K562 (cell line): ENCODE data around the gene GTPBP2. TPM values are rescaled to one million over a fixed set of nuclear protein-coding genes. Genes with fewer than 3 reads are reported as not detected.

Experiments
- JUNB ChIP-seq: fragments of 450-650 bp; formaldehyde crosslinking; conservative IDR thresholded peaks from 2 replicates; pipeline ENCODE4 v1.4.0; 2020; ENCODE audit warnings: mild to moderate bottlenecking
- KDM5B ChIP-seq: fragments of 200-600 bp; sonication (generic); IDR thresholded peaks from 2 replicates; pipeline ENCODE4 v1.6.1; 2012; ENCODE audit warnings: low read depth, mild to moderate bottlenecking, moderate library complexity, low read length, control low read depth, inconsistent platforms; ENCODE audit not compliant: insufficient replicate concordance
- TAF7 ChIP-seq: fragments of 450-650 bp; IDR thresholded peaks from 2 replicates; pipeline ENCODE4 v1.6.1; 2016; ENCODE audit warnings: missing genetic modification characterization, missing compliant biosample characterization
- ZBTB1 ChIP-seq: sonication (generic); formaldehyde crosslinking; IDR thresholded peaks from 2 replicates; pipeline ENCODE4 v1.8.1; 2023; ENCODE audit warnings: missing genetic modification reagents, low read depth, mild to moderate bottlenecking, borderline replicate concordance
- ZNF3 ChIP-seq: fragments of 250-450 bp; sonication (Bioruptor Pico); IDR thresholded peaks from 2 replicates; pipeline ENCODE4 v1.5.0; 2021; ENCODE audit warnings: mild to moderate bottlenecking, moderate library complexity
- polyA plus RNA-seq, 8 experiments: library from polyadenylated mRNA; depleted of rRNA in 4 of 8; stranded (reverse) in 5 of 8; unstranded in 3 of 8; fragments of >200 nt; fragmentation: Nextera tagmentation in 2 of 8; fragmentation: Illumina TruSeq in 1 of 8; extraction: Ambion mirVana in 2 of 8; extraction: Trizol in 1 of 8; gene quantifications; 2 replicates each; pipeline versions ENCODE4 v1.2.1 to v1.2.3, GENCODE V29; 2011 to 2014; ENCODE audit warnings: inconsistent platforms in 1 of 8, missing spikeins in 1 of 8
- total RNA-seq, 7 experiments: library from RNA; depleted of rRNA in 6 of 7; stranded (reverse); fragments of >200 nt in 6 of 7; fragmentation: Illumina TruSeq in 2 of 7; extraction: Trizol in 2 of 7; gene quantifications; 2 replicates each; pipeline versions ENCODE4 v1.2.1 to v1.2.3, GENCODE V29; 2011 to 2021; ENCODE audit warnings: low replicate concordance in 1 of 7
- TF ChIP-seq, protein P1 (sequence below), 2 experiments: fragments of 450-650 bp in 1 of 2; sonication (generic) in 1 of 2; formaldehyde crosslinking in 1 of 2; IDR thresholded peaks; 2 replicates each; pipeline versions ENCODE4 v1.7.1 to v1.9.0; 2016 to 2022; ENCODE audit warnings: inconsistent platforms in 1 of 2, mild to moderate bottlenecking in 1 of 2, missing genetic modification reagents in 1 of 2
- TF ChIP-seq, protein P2 (sequence below): fragments of 250-450 bp; sonication (Bioruptor Pico); IDR thresholded peaks from 2 replicates; pipeline ENCODE4 v1.8.0; 2022; ENCODE audit warnings: inconsistent platforms
- TF ChIP-seq, protein P3 (sequence below): fragments of 450-650 bp; IDR thresholded peaks from 2 replicates; pipeline ENCODE4 v1.6.1; 2016; ENCODE audit warnings: antibody characterized with exemption
- TF ChIP-seq, protein P4 (sequence below), 3 experiments: fragments of 200-800 bp in 1 of 3; sonication (Bioruptor generic) in 1 of 3; sonication (generic) in 1 of 3; formaldehyde crosslinking in 1 of 3; IDR thresholded peaks; 2 replicates each; pipeline versions ENCODE4 v1.6.1 to v1.8.0; 2016 to 2022; ENCODE audit warnings: mild to moderate bottlenecking in 2 of 3, missing compliant biosample characterization in 2 of 3, missing genetic modification characterization in 2 of 3, missing genetic modification reagents in 1 of 3
- TF ChIP-seq, protein P5 (sequence below): fragments of 250-450 bp; sonication (Bioruptor Pico); IDR thresholded peaks from 2 replicates; pipeline ENCODE4 v1.5.0; 2021

GTPBP2 gene
- total and polyA plus RNA-seq, 9 of the 15 experiments (the other 6 are each of a cell fraction or from before 2014, with no cell fraction given) = 48.4 to 196 (median 111) TPM

DNA sequence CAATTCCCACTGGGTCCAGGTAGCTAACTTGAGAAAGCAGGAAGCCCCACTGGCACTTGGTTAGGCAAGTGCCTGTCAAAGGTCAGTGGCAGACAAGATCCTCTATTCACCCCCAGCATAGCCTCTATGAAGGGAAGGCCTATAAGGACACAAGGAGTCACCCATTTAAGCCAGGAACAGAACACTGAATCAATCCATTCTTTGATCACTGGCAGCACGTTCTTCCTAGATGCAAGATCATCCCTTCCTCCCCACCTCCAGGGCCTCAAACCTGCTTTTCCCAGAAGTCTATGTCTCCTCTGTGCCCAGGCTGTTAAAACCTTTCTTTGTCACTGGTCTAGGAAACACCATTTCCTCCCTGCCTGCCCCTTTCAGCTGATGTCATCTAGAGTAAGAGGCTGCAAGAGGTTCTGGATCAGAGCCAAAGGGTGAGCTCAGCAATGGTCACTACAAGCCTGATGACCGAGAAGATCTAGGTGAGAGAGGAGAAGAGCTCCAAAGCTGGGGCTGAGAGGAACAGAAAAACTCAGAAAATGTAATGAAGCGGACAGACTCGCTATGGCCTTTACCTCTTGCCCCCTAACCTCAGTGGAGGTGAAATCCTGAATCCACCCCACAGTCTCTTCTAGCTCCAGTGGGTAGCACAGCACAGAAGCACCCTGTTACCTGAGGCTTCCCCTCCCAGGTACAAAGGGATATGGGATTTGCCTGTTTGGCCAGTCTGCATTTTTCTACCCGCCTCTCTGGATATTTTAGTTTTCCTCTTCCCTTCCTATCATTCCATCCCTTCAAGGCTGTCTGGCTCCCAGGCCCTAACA is 1.8 kb downstream of the GTPBP2 start (continued):
- TF ChIP-seq, protein P1, sequence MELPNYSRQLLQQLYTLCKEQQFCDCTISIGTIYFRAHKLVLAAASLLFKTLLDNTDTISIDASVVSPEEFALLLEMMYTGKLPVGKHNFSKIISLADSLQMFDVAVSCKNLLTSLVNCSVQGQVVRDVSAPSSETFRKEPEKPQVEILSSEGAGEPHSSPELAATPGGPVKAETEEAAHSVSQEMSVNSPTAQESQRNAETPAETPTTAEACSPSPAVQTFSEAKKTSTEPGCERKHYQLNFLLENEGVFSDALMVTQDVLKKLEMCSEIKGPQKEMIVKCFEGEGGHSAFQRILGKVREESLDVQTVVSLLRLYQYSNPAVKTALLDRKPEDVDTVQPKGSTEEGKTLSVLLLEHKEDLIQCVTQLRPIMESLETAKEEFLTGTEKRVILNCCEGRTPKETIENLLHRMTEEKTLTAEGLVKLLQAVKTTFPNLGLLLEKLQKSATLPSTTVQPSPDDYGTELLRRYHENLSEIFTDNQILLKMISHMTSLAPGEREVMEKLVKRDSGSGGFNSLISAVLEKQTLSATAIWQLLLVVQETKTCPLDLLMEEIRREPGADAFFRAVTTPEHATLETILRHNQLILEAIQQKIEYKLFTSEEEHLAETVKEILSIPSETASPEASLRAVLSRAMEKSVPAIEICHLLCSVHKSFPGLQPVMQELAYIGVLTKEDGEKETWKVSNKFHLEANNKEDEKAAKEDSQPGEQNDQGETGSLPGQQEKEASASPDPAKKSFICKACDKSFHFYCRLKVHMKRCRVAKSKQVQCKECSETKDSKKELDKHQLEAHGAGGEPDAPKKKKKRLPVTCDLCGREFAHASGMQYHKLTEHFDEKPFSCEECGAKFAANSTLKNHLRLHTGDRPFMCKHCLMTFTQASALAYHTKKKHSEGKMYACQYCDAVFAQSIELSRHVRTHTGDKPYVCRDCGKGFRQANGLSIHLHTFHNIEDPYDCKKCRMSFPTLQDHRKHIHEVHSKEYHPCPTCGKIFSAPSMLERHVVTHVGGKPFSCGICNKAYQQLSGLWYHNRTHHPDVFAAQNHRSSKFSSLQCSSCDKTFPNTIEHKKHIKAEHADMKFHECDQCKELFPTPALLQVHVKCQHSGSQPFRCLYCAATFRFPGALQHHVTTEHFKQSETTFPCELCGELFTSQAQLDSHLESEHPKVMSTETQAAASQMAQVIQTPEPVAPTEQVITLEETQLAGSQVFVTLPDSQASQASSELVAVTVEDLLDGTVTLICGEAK (IDR thresholded peaks at IDR 0.05) = peak; percentile 47; the same call in 1 of the 2 replicates
- TF ChIP-seq, protein P1 (CRISPR knock-in tag; IDR thresholded peaks at IDR 0.05) = no peak
- peak; percentile 62; the same call in 1 of the 2 replicates for TF ChIP-seq ZBTB1 (CRISPR knock-in tag)
- TF ChIP-seq, protein P2, sequence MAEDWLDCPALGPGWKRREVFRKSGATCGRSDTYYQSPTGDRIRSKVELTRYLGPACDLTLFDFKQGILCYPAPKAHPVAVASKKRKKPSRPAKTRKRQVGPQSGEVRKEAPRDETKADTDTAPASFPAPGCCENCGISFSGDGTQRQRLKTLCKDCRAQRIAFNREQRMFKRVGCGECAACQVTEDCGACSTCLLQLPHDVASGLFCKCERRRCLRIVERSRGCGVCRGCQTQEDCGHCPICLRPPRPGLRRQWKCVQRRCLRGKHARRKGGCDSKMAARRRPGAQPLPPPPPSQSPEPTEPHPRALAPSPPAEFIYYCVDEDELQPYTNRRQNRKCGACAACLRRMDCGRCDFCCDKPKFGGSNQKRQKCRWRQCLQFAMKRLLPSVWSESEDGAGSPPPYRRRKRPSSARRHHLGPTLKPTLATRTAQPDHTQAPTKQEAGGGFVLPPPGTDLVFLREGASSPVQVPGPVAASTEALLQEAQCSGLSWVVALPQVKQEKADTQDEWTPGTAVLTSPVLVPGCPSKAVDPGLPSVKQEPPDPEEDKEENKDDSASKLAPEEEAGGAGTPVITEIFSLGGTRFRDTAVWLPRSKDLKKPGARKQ (CRISPR knock-in tag) = no peak
- TF ChIP-seq, protein P3, sequence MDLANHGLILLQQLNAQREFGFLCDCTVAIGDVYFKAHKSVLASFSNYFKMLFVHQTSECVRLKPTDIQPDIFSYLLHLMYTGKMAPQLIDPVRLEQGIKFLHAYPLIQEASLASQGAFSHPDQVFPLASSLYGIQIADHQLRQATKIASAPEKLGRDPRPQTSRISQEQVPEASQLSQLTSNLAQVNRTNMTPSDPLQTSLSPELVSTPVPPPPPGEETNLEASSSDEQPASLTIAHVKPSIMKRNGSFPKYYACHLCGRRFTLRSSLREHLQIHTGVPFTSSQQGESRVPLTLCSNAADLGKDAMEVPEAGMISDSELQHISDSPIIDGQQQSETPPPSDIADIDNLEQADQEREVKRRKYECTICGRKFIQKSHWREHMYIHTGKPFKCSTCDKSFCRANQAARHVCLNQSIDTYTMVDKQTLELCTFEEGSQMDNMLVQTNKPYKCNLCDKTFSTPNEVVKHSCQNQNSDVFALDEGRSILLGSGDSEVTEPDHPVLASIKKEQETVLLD = no peak
- TF ChIP-seq, protein P4, sequence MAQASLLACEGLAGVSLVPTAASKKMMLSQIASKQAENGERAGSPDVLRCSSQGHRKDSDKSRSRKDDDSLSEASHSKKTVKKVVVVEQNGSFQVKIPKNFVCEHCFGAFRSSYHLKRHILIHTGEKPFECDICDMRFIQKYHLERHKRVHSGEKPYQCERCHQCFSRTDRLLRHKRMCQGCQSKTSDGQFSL (CRISPR knock-in tag; IDR thresholded peaks at IDR 0.05) = no peak
- TF ChIP-seq, protein P4 (tag; IDR thresholded peaks at IDR 0.05) = peak in 1 of 2 experiments; percentile 87; a peak in 2 of 4 replicates
- TF ChIP-seq KDM5B = peak; percentile 74
- 0 out of 2 replicates have a peak, but pooled peaks have one; percentile 29 for TF ChIP-seq JUNB
- TF ChIP-seq ZNF3 = 0 out of 2 replicates have a peak, but pooled peaks have one; percentile 10
- TF ChIP-seq, protein P5, sequence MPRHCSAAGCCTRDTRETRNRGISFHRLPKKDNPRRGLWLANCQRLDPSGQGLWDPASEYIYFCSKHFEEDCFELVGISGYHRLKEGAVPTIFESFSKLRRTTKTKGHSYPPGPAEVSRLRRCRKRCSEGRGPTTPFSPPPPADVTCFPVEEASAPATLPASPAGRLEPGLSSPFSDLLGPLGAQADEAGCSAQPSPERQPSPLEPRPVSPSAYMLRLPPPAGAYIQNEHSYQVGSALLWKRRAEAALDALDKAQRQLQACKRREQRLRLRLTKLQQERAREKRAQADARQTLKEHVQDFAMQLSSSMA (CRISPR knock-in tag) = peak; percentile 46; the same call in 1 of the 2 replicates
- peak; percentile 71 for TF ChIP-seq TAF7
